GM21423 (cell line): ENCODE measurements around the gene CCDC90B.

ENCODE experiments used
- ATAC-seq: cut with Tn5 transposase; IDR thresholded peaks from one replicate; pipeline ENCODE4 v1.9.1; 2021; ENCODE audit warnings: mild to moderate bottlenecking, moderate library complexity; ENCODE audit not compliant: unreplicated experiment

Gene CCDC90B

GRCh38 chr11:83241291-83241946 lies 44.7 kb downstream of the CCDC90B start:
- no peak for ATAC-seq

GRCh38 chr11:83238111-83238510 lies 48.1 kb downstream of the CCDC90B start:
- ATAC-seq = no peak

DNA sequence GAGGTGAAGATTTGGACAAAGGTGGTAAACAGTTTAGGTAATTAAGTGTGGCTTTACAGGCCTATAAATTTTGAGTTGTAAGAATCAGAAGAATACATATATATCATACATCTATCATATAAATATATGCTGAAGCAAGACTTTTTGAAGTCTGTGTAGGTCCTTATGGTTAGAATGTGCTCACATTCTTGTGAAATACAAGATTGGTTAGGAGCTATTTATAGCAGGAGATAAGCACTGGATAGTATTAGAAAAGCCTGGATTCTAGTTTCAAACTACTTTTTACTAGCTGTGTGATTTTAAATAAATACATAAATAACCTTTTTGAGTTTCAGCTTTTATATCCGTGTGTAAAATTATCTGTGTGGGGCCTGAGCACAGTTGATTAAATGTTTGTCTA lies 50.3 kb downstream of the CCDC90B start:
- ATAC-seq = no peak

DNA sequence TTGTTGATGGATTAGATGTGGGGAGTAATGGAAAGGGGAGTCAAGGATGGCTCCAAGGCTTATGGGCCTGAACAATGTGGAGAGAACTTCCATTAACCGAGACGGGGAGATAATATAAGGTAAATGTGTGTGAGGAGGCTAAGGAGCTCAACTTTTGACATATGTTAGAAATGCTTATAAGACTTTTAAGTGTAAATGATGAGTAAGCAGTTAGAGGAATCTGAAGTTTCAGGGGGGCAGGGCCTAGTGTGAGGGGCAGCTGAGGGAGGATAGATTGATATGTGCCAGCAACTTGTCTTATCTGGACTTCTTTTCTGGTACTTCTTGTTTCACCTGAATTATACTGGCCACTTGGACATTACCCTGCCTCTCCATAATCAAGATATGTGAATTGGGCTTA lies 62.7 kb downstream of the CCDC90B start:
- ATAC-seq = no peak

DNA sequence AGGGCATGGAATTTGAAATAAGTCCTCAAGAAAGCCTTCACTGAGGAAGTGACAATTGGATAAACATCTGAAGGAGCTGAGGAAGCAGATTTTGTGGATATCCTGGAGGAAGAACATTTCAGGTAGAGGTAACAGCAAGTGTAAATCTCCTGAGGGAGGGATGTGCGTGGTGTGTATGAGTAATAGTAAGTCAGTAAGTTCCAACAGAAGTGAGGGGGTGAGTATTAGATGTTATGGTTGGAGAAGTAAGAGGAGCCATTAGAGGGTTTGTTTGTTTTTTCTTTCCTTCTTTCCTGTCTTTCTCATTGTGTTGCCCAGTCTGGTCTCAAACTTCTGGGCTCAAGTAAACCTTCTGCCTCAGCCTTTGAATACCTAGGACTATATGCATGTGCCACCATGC lies 63.7 kb downstream of the CCDC90B start:
- no peak for ATAC-seq

GRCh38 chr11:83221694-83222093 lies 64.5 kb downstream of the CCDC90B start:
- ATAC-seq = no peak

- no peak for ATAC-seq
These were observed 65.9 kb downstream of the CCDC90B start for GRCh38 chr11:83220260-83220659.

DNA sequence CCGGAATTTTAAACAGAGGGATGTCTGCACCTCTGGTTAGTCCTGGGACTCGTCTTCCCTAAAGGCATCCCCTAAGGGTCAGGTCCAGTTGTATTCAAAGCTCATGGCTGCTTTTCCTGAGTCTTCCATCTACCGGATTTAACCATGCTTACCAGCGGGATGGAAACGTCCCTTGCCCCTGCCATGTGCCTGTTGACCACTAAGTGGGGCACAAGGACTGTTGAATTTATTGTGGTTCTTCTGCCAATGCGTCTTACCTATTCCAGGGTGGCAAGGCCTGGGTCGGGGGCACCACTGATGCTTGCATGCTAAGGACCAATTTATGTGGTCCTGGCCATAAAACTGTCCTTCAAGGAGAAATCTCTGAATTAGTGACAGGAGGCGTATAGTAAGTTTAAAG lies 67.1 kb downstream of the CCDC90B start:
- no peak for ATAC-seq
